Neural progenitor cell (in vitro differentiated cells): ENCODE data around the gene SDK1.

Experiments used
- EZH2 ChIP-seq: fragments of 200-600 bp; sonication (generic); IDR thresholded peaks from 2 replicates; pipeline ENCODE4 v1.6.1; 2017; ENCODE audit warnings: antibody characterized with exemption, mild to moderate bottlenecking, moderate library complexity
- EZH2phosphoT487 ChIP-seq: fragments of 200-600 bp; sonication (generic); IDR thresholded peaks from 2 replicates; pipeline ENCODE4 v1.6.1; 2017; ENCODE audit warnings: antibody characterized with exemption
- TF ChIP-seq, protein P1 (sequence below): fragments of 200-600 bp; sonication (generic); IDR thresholded peaks from 2 replicates; pipeline ENCODE4 v1.5.1; 2017; ENCODE audit warnings: antibody characterized with exemption, mild to moderate bottlenecking

DNA sequence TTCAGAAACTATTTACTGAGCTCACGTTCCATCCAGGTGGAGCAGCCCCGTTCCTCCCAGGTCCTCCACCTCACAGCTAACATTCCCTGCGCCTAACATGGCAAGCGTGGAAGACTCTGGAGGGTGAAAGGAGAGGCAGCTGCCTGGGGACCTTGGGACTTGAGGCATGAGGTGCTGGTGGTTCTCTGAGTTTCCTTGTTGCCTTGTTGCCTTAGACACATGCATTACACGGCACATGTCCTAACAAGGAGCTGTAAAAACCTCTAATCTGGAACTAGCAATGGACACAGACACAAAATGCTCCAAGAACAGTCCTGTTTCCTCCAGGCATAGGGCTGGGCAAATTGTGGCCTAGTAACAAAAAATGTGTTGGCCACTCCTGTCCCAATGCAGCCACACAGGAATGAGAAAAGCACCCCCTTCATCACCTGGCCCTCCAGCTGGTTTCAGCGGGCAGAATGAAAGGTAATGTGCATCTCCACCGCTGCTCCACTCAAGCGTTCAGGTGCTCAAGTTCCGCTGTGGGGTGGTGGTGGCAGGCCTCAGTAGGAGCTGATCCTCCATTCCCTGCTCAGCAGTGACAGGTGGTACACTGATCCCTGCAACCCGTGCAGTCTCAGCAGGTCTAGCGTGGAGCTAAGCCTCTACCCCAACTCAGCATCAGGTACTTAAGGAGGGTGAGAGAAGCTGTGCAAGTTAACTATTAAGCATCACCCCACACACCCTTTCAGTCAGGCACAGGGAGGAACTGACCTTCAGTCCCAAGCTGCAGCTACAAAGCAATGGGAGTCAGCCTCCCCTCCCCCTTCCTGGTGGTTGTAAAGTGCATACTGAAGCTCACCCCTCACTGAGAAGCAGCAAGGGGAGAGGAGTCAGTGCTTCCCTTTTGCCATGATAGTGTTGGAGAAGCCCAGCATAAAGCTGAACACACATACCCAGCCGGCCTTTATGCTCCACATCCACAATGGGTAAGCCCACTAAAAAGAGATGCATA lies 382.8 kb downstream of the SDK1 start:
- TF ChIP-seq, protein P1, sequence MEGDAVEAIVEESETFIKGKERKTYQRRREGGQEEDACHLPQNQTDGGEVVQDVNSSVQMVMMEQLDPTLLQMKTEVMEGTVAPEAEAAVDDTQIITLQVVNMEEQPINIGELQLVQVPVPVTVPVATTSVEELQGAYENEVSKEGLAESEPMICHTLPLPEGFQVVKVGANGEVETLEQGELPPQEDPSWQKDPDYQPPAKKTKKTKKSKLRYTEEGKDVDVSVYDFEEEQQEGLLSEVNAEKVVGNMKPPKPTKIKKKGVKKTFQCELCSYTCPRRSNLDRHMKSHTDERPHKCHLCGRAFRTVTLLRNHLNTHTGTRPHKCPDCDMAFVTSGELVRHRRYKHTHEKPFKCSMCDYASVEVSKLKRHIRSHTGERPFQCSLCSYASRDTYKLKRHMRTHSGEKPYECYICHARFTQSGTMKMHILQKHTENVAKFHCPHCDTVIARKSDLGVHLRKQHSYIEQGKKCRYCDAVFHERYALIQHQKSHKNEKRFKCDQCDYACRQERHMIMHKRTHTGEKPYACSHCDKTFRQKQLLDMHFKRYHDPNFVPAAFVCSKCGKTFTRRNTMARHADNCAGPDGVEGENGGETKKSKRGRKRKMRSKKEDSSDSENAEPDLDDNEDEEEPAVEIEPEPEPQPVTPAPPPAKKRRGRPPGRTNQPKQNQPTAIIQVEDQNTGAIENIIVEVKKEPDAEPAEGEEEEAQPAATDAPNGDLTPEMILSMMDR, result no peak
- TF ChIP-seq EZH2phosphoT487 (no peak), EZH2 (no peak)
